H1 (cell line): ENCODE results near the gene TBC1D12. TPM values are rescaled to one million over a fixed set of nuclear protein-coding genes. Genes with fewer than 3 reads are reported as not detected.

Experiments
- CTCF ChIA-PET: fragments of 300-600 bp; sonication (Branson Sonifier 250); formaldehyde crosslinking; loops from one replicate; lab custom pipeline; 2021; ENCODE audit not compliant: partially characterized antibody; lab: Charles Lee
- POLR2A ChIA-PET: fragments of 300-600 bp; sonication (Branson Sonifier 250); formaldehyde crosslinking; loops from one replicate; lab custom pipeline; 2021; ENCODE audit warnings: inconsistent platforms; ENCODE audit not compliant: partially characterized antibody; lab: Charles Lee
- DNase-seq, 2 experiments: peaks; one replicate each; pipeline versions ENCODE4 v3.0.0 to v3.0.0-alpha.2; 2010 to 2022; ENCODE audit warnings: low spot score in 2 of 2, low read depth in 1 of 2, mixed read lengths in 1 of 2
- FAIRE-seq: peaks from 2 replicates; lab custom pipeline; 2011; peaks lifted over from hg19 to GRCh38; lab: Jason Lieb, UNC
- H2AFZ ChIP-seq: 2 replicates; pipeline ENCODE4 v1.8.1; 2012; ENCODE audit warnings: low read length, inconsistent platforms
- H2AK5ac ChIP-seq: 2 replicates; pipeline ENCODE4 v1.6.1; 2013; ENCODE audit warnings: low read depth, low read length
- H2BK120ac ChIP-seq: replicated peaks from 2 replicates; pipeline ENCODE3; 2013; ENCODE audit warnings: low read depth, low read length, inconsistent platforms
- H2BK12ac ChIP-seq: 2 replicates; pipeline ENCODE4 v1.6.1; 2013; ENCODE audit warnings: low read depth, low read length
- H2BK15ac ChIP-seq: 2 replicates; pipeline ENCODE4 v1.6.1; 2013; ENCODE audit warnings: low read length
- H2BK20ac ChIP-seq: 2 replicates; pipeline ENCODE4 v1.6.1; 2013; ENCODE audit warnings: low read length
- H2BK5ac ChIP-seq: 2 replicates; pipeline ENCODE4 v1.6.1; 2013; ENCODE audit warnings: low read depth, low read length
- H3K14ac ChIP-seq: 2 replicates; pipeline ENCODE4 v1.6.1; 2013; ENCODE audit warnings: inconsistent platforms; ENCODE audit not compliant: insufficient read length
- H3K18ac ChIP-seq: 2 replicates; pipeline ENCODE4 v1.6.1; 2013; ENCODE audit warnings: low read length; ENCODE audit errors: extremely low read depth
- H3K23ac ChIP-seq: 2 replicates; pipeline ENCODE4 v1.6.1; 2013; ENCODE audit warnings: inconsistent platforms; ENCODE audit not compliant: insufficient read length
- H3K23me2 ChIP-seq: 2 replicates; pipeline ENCODE4 v1.6.1; 2013; ENCODE audit warnings: low read depth, low read length
- H3K27ac ChIP-seq: 2 replicates; pipeline ENCODE4 v1.6.1; 2011; ENCODE audit warnings: low read depth, low read length, inconsistent platforms
- H3K27me3 ChIP-seq, 4 experiments: replicated peaks in 1 of 4; 1 replicate in 1 of 4; 2 replicates in 3 of 4; pipeline versions ENCODE4 v1.6.1 to v1.8.1; 2011 to 2013; ENCODE audit warnings: low read length in 3 of 4, mild to moderate bottlenecking in 3 of 4, inconsistent platforms in 2 of 4, mixed read lengths in 2 of 4, moderate library complexity in 1 of 4; ENCODE audit not compliant: control insufficient read depth in 3 of 4, insufficient read depth in 3 of 4; ENCODE audit errors: extremely low read depth in 1 of 4
- H3K36me3 ChIP-seq, 4 experiments: 2 replicates each; pipeline versions ENCODE4 v1.6.1 to v1.8.1; 2011 to 2013; ENCODE audit warnings: mild to moderate bottlenecking in 4 of 4, low read length in 3 of 4, moderate library complexity in 2 of 4, control low read depth in 1 of 4, inconsistent platforms in 1 of 4; ENCODE audit not compliant: insufficient read depth in 4 of 4, control insufficient read depth in 2 of 4
- H3K4ac ChIP-seq: replicated peaks from 2 replicates; pipeline ENCODE3; 2013; ENCODE audit warnings: low read length, low read depth, mixed read lengths, inconsistent platforms; ENCODE audit not compliant: insufficient read length
- H3K4me1 ChIP-seq, 4 experiments: replicated peaks in 1 of 4; 1 replicate in 1 of 4; 2 replicates in 3 of 4; pipeline versions ENCODE4 v1.6.1 to v1.8.1; 2011 to 2013; ENCODE audit warnings: low read length in 3 of 4, inconsistent platforms in 2 of 4, mixed read lengths in 1 of 4; ENCODE audit not compliant: insufficient read depth in 4 of 4, control insufficient read depth in 3 of 4
- H3K4me2 ChIP-seq, 2 experiments: 2 replicates each; pipeline versions ENCODE4 v1.6.1 to v1.8.1; 2011 to 2013; ENCODE audit warnings: low read depth in 2 of 2, low read length in 2 of 2, control low read depth in 1 of 2, inconsistent platforms in 1 of 2, mild to moderate bottlenecking in 1 of 2; ENCODE audit not compliant: insufficient read depth in 1 of 2
- H3K4me3 ChIP-seq, 4 experiments: fragments of 200-600, 300-600 bp in 1 of 4; sonication (generic), shearing (Covaris generic), sonication (Bioruptor Twin) in 1 of 4; 2 replicates each; pipeline versions ENCODE4 v1.5.1 to v1.8.1; 2011 to 2016; ENCODE audit warnings: low read length in 4 of 4, low read depth in 3 of 4, control low read depth in 2 of 4, inconsistent platforms in 2 of 4, mild to moderate bottlenecking in 2 of 4, mixed read lengths in 1 of 4, moderate library complexity in 1 of 4; ENCODE audit not compliant: insufficient read depth in 2 of 4; ENCODE audit errors: extremely low read depth in 1 of 4
- H3K56ac ChIP-seq: replicated peaks from 2 replicates; pipeline ENCODE3; 2013; ENCODE audit warnings: low read depth, mild to moderate bottlenecking, mixed read lengths, low read length, inconsistent platforms; ENCODE audit not compliant: insufficient read length
- H3K79me1 ChIP-seq: 2 replicates; pipeline ENCODE4 v1.6.1; 2013; ENCODE audit warnings: low read depth, low read length, control low read depth
- H3K79me2 ChIP-seq, 2 experiments: 2 replicates each; pipeline versions ENCODE4 v1.6.1 to v1.8.1; 2012 to 2013; ENCODE audit warnings: low read length in 2 of 2, mild to moderate bottlenecking in 2 of 2, inconsistent platforms in 1 of 2; ENCODE audit not compliant: insufficient read depth in 2 of 2, control insufficient read depth in 1 of 2
- H3K9ac ChIP-seq, 4 experiments: replicated peaks in 1 of 4; 1 replicate in 1 of 4; 2 replicates in 3 of 4; pipeline versions ENCODE4 v1.6.1 to v1.8.1; 2011 to 2013; ENCODE audit warnings: low read depth in 3 of 4, low read length in 3 of 4, control low read depth in 2 of 4, mild to moderate bottlenecking in 2 of 4, moderate library complexity in 2 of 4, inconsistent platforms in 1 of 4; ENCODE audit errors: extremely low read depth in 1 of 4
- H3K9me3 ChIP-seq, 2 experiments: 2 replicates each; pipeline versions ENCODE4 v1.6.1 to v1.8.1; 2012 to 2013; ENCODE audit warnings: mild to moderate bottlenecking in 2 of 2, moderate library complexity in 2 of 2, control low read depth in 1 of 2, inconsistent platforms in 1 of 2, low read depth in 1 of 2, low read length in 1 of 2, mixed read lengths in 1 of 2; ENCODE audit not compliant: insufficient read depth in 2 of 2
- H4K20me1 ChIP-seq, 2 experiments: replicated peaks in 1 of 2; 2 replicates each; pipeline versions ENCODE3 to v1.8.1; 2011 to 2013; ENCODE audit warnings: inconsistent platforms in 2 of 2, low read length in 2 of 2, mild to moderate bottlenecking in 1 of 2; ENCODE audit not compliant: insufficient read depth in 2 of 2, control insufficient read depth in 1 of 2
- H4K5ac ChIP-seq: 2 replicates; pipeline ENCODE4 v1.6.1; 2013; ENCODE audit warnings: low read length, low read depth, mixed read lengths, inconsistent platforms; ENCODE audit not compliant: insufficient read length
- H4K8ac ChIP-seq: 2 replicates; pipeline ENCODE4 v1.8.0; 2013; ENCODE audit warnings: mild to moderate bottlenecking, moderate library complexity, low read length, inconsistent platforms; ENCODE audit not compliant: insufficient read depth; ENCODE audit errors: extremely low read depth
- H4K91ac ChIP-seq: replicated peaks from 2 replicates; pipeline ENCODE3; 2013; ENCODE audit warnings: low read length, mixed read lengths, inconsistent platforms; ENCODE audit not compliant: insufficient read length
- CBX8 ChIP-seq: fragments of 300-800, 300-1000 bp; sonication (generic); IDR thresholded peaks from 2 replicates; pipeline ENCODE4 v1.7.1; 2016; ENCODE audit warnings: low read depth, low read length, borderline replicate concordance
- WGBS, 2 experiments: shearing (Covaris generic) in 1 of 2; methylation state at CpG; one replicate each; pipeline versions ENCODE4 v1.1.6 to v1.1.7; 2013 to 2015; ENCODE audit warnings: low lambda C conversion rate in 2 of 2, mixed read lengths in 2 of 2, inconsistent platforms in 1 of 2, low coverage in 1 of 2, missing lambda C conversion rate in 1 of 2; ENCODE audit not compliant: insufficient replicate concordance in 2 of 2, insufficient coverage in 1 of 2, insufficient read length in 1 of 2; ENCODE audit errors: extremely low coverage in 1 of 2, missing lambda C conversion rate in 1 of 2; 5-methylcytosine and 5-hydroxymethylcytosine counted together
- polyA plus RNA-seq, 7 experiments: library from polyadenylated mRNA; depleted of rRNA in 3 of 7; stranded (reverse) in 5 of 7; unstranded in 2 of 7; fragments of >200 nt in 5 of 7; fragments of 200-250 nt in 2 of 7; gene quantifications; 1 replicate in 5 of 7; 2 replicates in 1 of 7; 4 replicates in 1 of 7; pipeline versions ENCODE4 v1.2.1 to v1.2.3, GENCODE V29; 2011 to 2013; ENCODE audit warnings: missing spikeins in 2 of 7, mixed read lengths in 2 of 7
- total RNA-seq: library from RNA; stranded (reverse); fragmentation: NEBNext Ultra II Directional; extraction: Animal tissue kit (Norgen Biotek cat#: 25700); gene quantifications from 2 replicates; pipeline ENCODE4 v1.2.1, GENCODE V29; 2021

The TBC1D12 gene
- total and polyA plus RNA-seq, 2 of the 8 experiments (the other 6 are each of a cell fraction or from before 2014, with no cell fraction given): 1.1 to 3.2 TPM

- H4K91ac ChIP-seq: no peak overlapping the region
- ChIA-PET CTCF (no interaction called here), POLR2A (no interaction called here)
- no peak overlapping the region for H3K56ac ChIP-seq
- H2AFZ ChIP-seq: no peak overlapping the region
- no peaks in the 10 kb centered on the region; a peak in 1 of 8 replicates for H3K36me3 ChIP-seq
- no peaks in the 10 kb centered on the region for H4K20me1 ChIP-seq
- H3K18ac ChIP-seq: no peak overlapping the region
- H3K14ac ChIP-seq: no peak overlapping the region
- FAIRE-seq: no peak
- no peak overlapping the region for H2BK20ac ChIP-seq
- no peak overlapping the region for H2AK5ac ChIP-seq
- no peaks in the 10 kb centered on the region for H3K4me1 ChIP-seq
- H3K79me1 ChIP-seq: no peaks in the 10 kb centered on the region
- H2BK15ac ChIP-seq: no peak overlapping the region
- H2BK120ac ChIP-seq: no peak overlapping the region
- H3K79me2 ChIP-seq: no peaks in the 10 kb centered on the region
- no peaks in the 10 kb centered on the region for H3K23me2 ChIP-seq
- peaks cover 0 to 3% of the 10 kb centered on the region in 2 experiments; a peak in 1 of 4 replicates for H3K9me3 ChIP-seq
- H3K9ac ChIP-seq: no peak overlapping the region
- no peak overlapping the region for H3K4ac ChIP-seq
- DNase-seq: no peak
- H3K4me2 ChIP-seq: no peak overlapping the region
- no peak overlapping the region for H2BK12ac ChIP-seq
- H2BK5ac ChIP-seq: no peak overlapping the region
- H3K27ac ChIP-seq: no peak overlapping the region
- 85 to 100% methylated on average over 1 of the region's 1 CpG for WGBS, 2 experiments
- no peak overlapping the region for H3K4me3 ChIP-seq
- no peak overlapping the region for H4K5ac ChIP-seq
- H4K8ac ChIP-seq: no peak overlapping the region
- no peak overlapping the region for H3K23ac ChIP-seq
- no peaks in the 10 kb centered on the region for H3K27me3 ChIP-seq
- no peak for TF ChIP-seq CBX8
Observed at GRCh38 chr10:94430701-94431100, 28.4 kb downstream of the TBC1D12 start.
